GM20431 (cell line): ENCODE measurements around the gene RAB14.

ENCODE experiments used
- in situ Hi-C: fragments of 300-500 bp; cut with MseI, MboI; formaldehyde crosslinking; loops from one replicate; pipeline ENCODE4 v1.15.0; 2020; ENCODE audit warnings: low sequenced_read_pairs; ENCODE audit not compliant: unreplicated experiment

RAB14 gene

GRCh38 chr9:121221664-121222055 lies 20.0 kb upstream of the RAB14 start:
- in situ Hi-C loops, result no loop called here

- in situ Hi-C loops, result no loop called here
These were observed 19.5 kb upstream of the RAB14 start for GRCh38 chr9:121220996-121221663.

- in situ Hi-C loops, result no loop called here
These were observed 17.9 kb upstream of the RAB14 start for GRCh38 chr9:121219530-121219929.

- in situ Hi-C loops, result no loop called here
These were observed 16.8 kb upstream of the RAB14 start for GRCh38 chr9:121218357-121219027.

- in situ Hi-C loops, result no loop called here
These were observed 16.1 kb upstream of the RAB14 start for GRCh38 chr9:121217609-121218292.

- in situ Hi-C loops, result no loop called here
These were observed 14.7 kb upstream of the RAB14 start for GRCh38 chr9:121216271-121216805.

- in situ Hi-C loops, result no loop called here
These were observed 12.3 kb upstream of the RAB14 start for GRCh38 chr9:121214005-121214404.

- in situ Hi-C loops, result no loop called here
These were observed 11.6 kb upstream of the RAB14 start for GRCh38 chr9:121213136-121213806.

- in situ Hi-C loops, result no loop called here
These were observed 8.9 kb upstream of the RAB14 start for GRCh38 chr9:121210536-121210935.

- in situ Hi-C loops, result no loop called here
These were observed 5.8 kb upstream of the RAB14 start for GRCh38 chr9:121207371-121207940.

GRCh38 chr9:121206516-121207370 lies 5.1 kb upstream of the RAB14 start:
- in situ Hi-C loops, result no loop called here

- in situ Hi-C loops, result no loop called here
These were observed 2.9 kb upstream of the RAB14 start for GRCh38 chr9:121204611-121205010.

GRCh38 chr9:121204121-121204520 lies 2.5 kb upstream of the RAB14 start:
- in situ Hi-C loops, result no loop called here

- in situ Hi-C loops, result no loop called here
These were observed 478 bp downstream of the RAB14 start for GRCh38 chr9:121201045-121201737.

- in situ Hi-C loops, result no loop called here
These were observed 1.3 kb downstream of the RAB14 start for GRCh38 chr9:121200356-121200755.

- in situ Hi-C loops, result no loop called here
These were observed 1.7 kb downstream of the RAB14 start for GRCh38 chr9:121199921-121200320.

- in situ Hi-C loops, result no loop called here
These were observed 3.1 kb downstream of the RAB14 start for GRCh38 chr9:121198512-121199042.

- in situ Hi-C loops, result no loop called here
These were observed 4.5 kb downstream of the RAB14 start for GRCh38 chr9:121197132-121197531.
